SKM-1 (cell line): ENCODE measurements around the gene NRP2.
A peak's percentile ranks its signal among the peaks of the same experiment; 100 is the strongest.

Experiments
- DNase-seq: peaks from one replicate; lab custom pipeline; 2025; ENCODE audit not compliant: unreplicated experiment; lab: John Stamatoyannopoulos, UW

NRP2 gene

GRCh38 chr2:205770577-205770976 is 88.3 kb downstream of the NRP2 start:
- no peak for DNase-seq

DNA sequence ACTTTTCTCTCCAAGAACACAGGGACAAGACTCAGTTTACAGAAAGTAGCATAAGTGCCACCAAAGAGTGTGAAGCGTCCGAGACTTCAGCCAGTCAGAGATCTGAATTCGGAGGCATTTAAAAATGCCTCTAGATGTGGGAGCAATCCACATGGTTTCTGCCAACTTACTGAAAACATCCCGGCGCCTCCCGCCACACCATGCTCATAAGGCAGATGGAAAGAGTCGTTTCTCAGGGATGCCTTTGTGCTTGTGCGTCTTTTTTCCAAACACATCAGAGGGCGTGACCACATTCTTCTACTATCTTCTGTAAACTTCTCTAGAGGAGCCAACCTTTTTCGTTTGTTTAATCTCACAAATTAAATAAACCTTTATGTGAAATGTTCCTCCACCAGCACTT is 88.7 kb downstream of the NRP2 start:
- no peak for DNase-seq

DNA sequence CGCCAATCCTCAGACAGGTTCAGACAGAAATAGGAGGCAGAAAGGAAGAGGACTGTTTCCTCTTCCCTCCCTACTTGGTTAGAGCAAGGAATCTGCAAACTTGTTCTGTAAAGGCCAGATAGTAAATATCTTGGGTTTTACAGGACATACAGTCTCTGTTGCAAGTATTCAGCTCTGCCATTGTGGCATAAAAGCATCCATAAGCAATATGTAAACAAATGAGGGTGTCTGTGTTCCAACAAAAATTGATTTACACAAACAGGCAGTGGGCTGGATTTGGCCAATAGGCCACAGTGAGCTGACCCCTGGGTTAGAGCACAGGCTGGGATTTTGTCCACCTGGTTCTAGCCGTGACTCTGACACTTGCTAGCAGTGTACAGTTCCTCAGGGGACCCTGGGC is 89.4 kb downstream of the NRP2 start:
- DNase-seq = no peak

GRCh38 chr2:205772983-205773382 is 90.7 kb downstream of the NRP2 start:
- DNase-seq = no peak

DNA sequence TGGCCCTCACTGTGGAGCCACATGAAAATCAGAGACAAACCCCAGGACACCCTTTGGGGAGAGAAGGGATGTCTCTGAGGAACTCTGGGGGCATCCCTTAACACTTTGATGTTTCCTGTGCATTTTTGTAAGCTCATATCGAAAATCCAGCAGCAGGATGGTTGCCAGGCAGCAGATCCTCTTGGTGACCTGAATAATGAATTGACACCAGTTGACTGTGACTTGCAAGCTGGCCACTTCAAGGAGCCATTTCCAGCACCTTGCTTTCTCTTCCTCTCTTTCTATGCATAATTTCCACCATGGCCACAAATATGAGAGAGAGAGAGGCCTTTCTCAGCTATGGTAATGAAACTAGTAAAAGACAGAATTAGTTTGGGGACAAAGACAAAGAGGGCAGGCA is 91.7 kb downstream of the NRP2 start:
- DNase-seq = no peak

GRCh38 chr2:205775097-205775877 is 93.0 kb downstream of the NRP2 start:
- DNase-seq = no peak

DNA sequence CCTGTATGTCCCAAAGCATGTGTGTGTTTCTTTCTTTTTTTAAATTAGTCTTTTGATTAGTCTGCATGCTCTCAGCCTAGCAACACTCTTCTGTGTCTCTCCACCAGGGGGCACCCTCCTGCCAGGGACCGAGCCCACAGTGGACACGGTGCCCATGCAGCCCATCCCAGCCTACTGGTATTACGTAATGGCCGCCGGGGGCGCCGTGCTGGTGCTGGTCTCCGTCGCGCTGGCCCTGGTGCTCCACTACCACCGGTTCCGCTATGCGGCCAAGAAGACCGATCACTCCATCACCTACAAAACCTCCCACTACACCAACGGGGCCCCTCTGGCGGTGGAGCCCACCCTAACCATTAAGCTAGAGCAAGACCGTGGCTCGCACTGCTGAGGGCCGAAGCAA is 93.8 kb downstream of the NRP2 start:
- DNase-seq = peak; percentile 34

GRCh38 chr2:205776720-205777119 is 94.4 kb downstream of the NRP2 start:
- no peak for DNase-seq

GRCh38 chr2:205778356-205778755 is 96.1 kb downstream of the NRP2 start:
- DNase-seq = no peak

DNA sequence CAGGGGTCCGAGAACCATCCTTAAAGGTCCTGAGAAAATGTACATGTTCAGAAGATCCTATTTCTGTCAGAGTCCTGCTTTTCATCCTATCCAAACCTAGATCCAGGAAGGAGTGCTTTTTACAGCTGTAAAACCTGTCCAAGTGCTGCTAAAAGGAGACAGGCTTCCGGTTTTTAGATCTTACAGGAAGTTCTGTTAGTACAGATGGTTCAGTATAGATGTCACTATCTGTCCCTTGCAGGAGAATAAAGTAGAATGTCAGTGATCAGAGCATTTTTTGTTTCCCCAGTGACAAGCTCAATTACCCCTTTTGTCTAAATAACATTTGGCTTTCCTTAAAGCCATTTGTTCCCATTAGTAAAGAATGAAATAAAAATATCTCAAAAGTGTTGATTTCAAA is 98.3 kb downstream of the NRP2 start:
- no peak for DNase-seq

GRCh38 chr2:205781244-205781931 is 99.1 kb downstream of the NRP2 start:
- DNase-seq = no peak

- DNase-seq = no peak
These were observed 100.6 kb downstream of the NRP2 start for GRCh38 chr2:205782941-205783340.

- no peak for DNase-seq
These were observed 101.7 kb downstream of the NRP2 start for GRCh38 chr2:205783872-205784499.

- no peak for DNase-seq
These were observed 103.4 kb downstream of the NRP2 start for GRCh38 chr2:205785507-205786260.

- DNase-seq = no peak
These were observed 104.7 kb downstream of the NRP2 start for GRCh38 chr2:205786976-205787375.

GRCh38 chr2:205787761-205788160 is 105.5 kb downstream of the NRP2 start:
- no peak for DNase-seq

DNA sequence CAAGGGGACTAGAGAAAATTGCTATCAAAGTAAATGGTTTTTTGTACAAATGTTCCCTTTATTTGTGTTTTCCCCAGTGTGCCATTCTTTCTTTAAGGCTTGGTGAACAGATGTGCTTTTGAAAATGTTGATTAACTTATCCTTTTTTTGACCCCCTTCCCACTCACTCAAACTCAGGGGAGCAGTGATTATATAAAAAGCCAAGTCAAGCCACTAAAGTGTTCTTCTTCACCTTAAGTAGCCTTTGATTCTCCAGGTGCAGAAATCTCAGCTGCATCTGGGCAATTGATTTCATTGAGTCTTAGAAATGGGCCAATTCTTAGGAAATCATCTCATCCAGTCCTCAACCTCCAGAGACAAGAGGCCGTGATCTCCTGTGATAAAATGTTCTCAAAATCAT is 107.6 kb downstream of the NRP2 start:
- DNase-seq = no peak

- no peak for DNase-seq
These were observed 110.6 kb downstream of the NRP2 start for GRCh38 chr2:205792908-205793307.

- no peak for DNase-seq
These were observed 114.6 kb downstream of the NRP2 start for GRCh38 chr2:205796805-205797313.

GRCh38 chr2:205797866-205798265 is 115.6 kb downstream of the NRP2 start:
- DNase-seq = no peak

DNA sequence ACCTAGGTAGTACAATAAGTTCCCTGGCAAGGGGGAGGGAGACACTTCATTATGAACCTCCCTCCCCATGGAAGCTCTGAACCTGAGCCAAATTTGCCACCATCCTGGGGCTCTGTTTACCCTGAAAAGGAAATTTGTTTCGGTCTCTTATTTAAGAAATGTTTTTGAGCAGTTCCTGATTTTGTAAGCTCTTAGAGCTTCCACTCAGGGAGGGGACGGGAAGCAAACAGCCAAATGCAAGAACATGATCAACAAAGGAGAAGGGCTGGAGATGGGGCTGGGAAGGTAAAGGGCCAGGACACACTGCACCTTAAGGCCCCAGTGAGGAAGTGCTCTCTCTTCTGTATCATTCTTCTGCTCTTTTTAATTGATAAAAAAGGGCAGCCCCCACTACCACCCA is 117.9 kb downstream of the NRP2 start:
- no peak for DNase-seq
